Limb (tissue), 2 donors: ENCODE results near the gene CABCOCO1.
A peak's percentile ranks its signal among the peaks of the same experiment; 100 is the strongest.
"Not testable (repeated sequence)": the region's sequence is repeated elsewhere in the genome, so short reads cannot be mapped to it uniquely, and the experiment has no call there.

Experiments
- DNase-seq, 2 donors: peaks; one replicate each; pipeline ENCODE4 v3.0.0-alpha.2; 2016; ENCODE audit errors: extremely low spot score in 2 of 2

The CABCOCO1 gene

DNA sequence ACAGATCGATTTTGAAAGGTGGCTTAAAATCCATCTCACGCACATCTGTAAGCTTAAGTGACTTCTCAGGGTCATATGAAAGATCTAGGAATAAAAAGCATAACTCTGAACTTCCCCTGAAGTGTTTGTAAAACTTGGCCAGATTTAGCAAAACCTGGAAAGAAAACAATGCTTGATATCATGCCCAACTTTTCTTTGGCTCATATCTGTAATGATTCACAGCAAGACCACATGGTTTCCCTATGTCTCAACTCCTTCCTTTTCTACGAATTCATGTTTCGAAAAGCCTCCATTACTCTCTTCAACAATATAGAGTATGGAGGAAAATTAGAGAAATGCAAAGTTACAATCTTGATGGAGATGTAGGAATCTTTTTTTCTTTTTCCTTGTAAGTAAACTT is 20.1 kb upstream of the CABCOCO1 start:
- DNase-seq, result peak in 1 of 2 donors; percentile 74

DNA sequence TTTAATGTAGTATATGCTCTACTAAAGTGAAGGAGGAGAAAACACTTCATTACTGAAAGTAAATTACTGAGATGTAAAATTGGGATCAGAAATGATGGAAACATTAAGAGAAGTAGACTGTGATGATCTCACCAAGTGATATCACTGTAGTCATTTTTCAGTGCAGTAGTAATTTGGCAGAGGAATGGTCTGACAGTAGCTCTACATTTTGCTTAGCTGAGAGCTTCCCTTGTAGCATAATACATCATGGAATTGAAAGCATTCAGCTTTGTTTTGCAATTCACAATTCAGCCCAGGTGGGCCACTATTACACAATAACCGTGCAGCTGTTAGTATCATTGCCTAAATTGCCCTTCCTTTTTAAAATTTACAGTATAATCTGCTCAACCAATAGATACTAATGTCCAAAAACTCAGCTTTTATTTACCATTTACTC is 19.4 kb upstream of the CABCOCO1 start:
- DNase-seq, result peak in 1 of 2 donors; percentile 69

DNA sequence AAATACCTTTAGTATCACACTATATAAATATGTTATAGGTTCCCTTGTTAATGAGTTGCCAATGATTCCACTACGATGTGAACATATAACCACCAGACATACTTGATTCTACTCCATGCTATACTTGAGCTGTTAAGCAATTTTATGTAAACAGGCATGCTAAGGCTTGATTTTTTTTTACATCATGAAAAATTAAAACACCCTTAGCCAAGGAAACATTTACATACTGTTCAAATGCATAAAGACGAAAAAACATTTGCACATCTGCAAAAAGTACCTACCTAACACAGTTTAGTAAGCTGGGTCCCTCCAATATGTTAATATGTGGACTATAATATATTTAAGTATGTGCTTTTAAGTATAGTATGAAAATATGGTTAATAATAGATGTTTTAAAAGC is 9.0 kb upstream of the CABCOCO1 start:
- DNase-seq, result no peak

DNA sequence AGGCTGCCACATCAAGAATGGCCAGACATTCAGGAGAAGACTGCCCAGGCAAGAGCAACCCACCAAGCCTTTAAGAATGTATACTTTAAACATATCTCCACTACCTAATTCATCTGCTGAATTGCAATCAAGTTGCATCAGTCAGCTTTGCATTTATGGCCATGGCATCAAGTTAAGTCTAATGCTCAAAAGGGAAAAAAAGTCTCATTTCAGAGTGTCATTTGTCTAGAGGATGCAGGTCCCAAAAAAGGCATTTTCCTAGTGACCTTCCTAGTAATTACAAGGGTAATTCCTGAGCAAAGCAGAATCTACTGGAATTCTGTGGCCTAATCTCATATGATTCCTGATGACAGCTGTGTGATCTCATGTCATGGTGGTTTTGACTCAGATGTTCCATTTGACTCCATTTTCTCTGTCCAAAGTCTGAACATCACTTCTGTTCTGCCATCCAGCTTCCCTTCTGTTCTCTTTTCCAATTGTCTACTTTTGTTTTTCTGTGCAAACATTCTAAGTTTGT is 7.3 kb upstream of the CABCOCO1 start:
- DNase-seq, result no peak

DNA sequence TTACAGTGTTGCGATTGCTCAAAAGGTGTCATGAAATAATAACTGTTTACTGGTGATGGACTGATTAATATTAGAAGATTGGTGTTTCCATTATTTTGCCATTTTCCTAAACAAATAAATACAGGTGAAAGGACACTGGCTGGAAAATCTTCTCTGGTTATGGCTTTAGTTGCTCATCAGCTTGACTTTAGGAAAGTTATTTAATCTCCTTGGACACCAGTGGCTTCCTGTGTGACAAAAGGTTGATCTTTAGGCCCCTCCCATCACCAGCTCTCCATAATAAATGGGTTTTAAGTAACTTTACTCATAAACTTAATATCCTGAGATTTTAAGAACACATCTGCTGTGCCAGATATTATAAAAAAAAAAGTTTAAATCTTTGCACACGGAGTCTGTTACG is 737 bp downstream of the CABCOCO1 start:
- no peak for DNase-seq

DNA sequence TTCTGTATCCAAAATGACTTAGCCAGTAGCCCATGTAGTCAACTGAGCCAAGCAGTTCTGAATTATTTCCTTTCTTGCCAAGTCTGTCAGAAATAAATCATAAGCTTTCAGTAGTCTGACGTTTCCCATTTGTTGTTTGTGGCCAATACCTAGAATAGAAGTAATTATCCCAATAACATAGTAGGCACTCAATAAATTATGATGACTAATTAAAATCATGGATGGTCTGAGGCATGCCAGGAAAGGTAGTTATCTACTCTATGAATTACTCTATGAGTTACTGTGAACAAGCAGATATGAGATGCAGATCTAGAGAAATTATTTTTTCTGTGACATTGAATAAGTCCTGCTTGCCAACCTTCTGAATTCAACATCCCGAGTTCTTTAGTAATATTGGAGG is 2.3 kb downstream of the CABCOCO1 start:
- no peak for DNase-seq

DNA sequence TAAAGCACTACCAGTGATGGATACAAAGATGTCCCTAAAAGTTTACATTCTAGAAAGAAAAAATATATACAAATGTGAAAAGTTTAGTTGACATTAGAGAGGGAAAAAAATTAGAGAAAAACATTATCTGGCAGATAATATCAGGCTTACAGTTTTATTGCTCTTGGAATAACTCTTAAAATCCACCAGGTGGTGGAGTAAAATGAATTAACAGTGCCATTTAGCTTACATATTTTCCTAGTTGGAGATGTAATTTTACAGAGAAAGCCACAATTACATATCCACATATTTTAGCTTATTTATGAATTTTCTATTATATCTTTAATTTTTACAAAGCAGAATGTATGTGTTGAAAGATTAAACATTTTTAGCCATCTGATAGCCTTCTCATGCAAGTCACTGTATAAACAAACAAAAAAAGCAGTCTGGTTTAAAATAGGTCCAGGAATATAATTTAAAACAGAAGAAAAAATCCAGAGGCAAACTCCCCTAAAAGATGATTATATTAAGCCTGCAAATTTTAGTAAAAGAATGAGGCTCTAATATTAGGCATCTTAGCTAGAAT is 6.5 kb downstream of the CABCOCO1 start:
- no peak for DNase-seq

DNA sequence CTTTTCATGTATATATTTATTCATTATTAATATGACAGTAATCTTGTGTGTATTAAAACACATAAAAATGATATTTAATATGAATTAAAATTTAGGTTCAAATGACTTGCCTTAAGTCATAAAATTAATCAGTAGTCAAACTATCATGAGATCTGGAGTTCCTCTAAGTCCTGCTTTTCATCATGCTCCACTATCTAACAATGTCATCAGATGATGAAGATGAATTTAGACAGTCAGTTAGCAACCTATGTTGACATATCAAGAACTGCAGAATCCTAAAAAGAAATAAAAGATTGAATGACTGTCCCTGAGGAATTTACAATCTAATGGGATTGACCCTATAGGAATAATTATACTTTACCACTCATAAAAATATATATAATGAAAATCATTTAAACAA is 7.1 kb downstream of the CABCOCO1 start:
- no peak for DNase-seq

DNA sequence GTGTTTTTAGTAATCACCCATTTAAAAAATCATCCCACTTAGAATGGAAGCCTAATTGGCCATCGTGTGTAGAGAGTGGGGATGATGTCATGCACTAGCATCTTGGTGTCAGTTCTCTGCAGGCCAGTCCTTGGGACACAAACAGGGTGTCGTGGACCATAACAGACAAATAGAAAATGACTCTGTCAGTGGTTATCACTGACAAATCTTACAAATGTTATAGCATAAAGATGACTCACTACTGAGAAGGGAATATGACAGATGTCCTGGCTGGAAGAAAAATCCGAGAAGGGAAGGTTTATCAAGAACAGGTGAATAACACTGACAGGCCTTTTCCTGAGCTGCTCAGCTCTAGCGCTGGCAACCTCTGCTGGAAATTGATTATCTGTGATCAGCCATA is 10.6 kb downstream of the CABCOCO1 start:
- no peak for DNase-seq

DNA sequence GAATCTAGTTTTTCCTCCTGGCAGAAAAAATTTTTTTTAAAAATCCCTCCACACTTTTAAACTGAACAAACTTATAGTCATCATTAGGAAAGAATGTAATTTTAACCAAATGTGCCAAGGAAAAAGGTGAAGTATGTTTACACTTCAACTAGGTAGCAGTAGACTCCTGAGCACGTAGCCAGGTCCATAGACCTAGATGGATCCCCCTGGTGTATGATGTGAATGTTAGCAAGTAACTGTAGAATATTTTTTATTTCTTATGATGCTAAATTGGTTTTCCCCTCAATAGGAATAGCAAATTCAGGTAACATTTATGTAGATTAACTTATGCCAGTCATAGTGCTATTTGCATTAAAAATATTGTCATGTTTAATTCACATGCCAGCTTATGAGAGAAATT is 19.6 kb downstream of the CABCOCO1 start:
- DNase-seq, result no peak

DNA sequence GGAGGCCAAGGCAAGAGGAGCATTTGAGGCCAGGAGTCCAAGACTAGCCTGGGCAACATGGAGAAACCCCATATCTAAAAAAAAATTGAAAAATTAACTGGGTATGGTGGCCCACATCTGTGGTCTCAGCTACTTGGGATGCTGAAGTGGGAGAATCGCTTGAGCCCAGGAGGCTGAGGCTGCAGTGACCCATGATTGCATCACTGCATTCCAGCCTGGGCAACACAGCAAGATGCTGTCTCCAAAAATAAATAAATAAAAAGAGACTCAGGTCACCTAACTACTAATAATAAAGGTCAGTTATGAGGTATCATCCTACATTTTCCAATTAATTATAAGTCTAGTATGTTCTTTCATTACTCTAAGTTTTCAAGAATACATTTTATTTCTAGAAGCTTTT is 20.6 kb downstream of the CABCOCO1 start:
- no peak for DNase-seq

DNA sequence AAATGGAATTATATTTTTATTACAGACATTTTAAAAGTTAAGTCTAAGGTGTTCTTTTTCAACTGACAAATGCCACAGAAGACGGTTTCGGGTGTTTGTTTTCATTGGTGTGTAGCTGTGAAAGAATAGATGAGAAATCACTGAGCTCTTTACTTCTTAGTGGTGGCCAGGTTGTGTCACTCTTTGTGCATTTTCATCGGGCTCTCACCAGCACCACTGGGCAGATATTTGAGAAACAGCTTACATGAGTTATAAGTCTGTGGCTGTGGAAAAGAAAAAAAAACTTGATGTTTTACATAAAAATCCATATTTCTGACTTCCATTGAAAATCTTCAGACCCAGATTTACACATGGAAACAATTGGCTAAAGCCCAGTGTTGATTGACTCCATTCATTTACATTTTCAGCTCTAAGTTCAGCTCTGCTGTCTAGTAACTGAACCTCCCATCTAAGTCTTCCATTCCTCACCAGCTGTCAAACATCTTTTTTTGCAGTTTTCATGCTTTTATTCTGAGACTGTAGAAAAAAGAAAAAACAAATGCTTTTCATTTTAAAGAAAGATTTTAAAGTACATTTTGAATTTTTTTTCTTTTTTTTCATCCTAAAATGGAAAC is 22.3 kb downstream of the CABCOCO1 start:
- DNase-seq, result no peak

DNA sequence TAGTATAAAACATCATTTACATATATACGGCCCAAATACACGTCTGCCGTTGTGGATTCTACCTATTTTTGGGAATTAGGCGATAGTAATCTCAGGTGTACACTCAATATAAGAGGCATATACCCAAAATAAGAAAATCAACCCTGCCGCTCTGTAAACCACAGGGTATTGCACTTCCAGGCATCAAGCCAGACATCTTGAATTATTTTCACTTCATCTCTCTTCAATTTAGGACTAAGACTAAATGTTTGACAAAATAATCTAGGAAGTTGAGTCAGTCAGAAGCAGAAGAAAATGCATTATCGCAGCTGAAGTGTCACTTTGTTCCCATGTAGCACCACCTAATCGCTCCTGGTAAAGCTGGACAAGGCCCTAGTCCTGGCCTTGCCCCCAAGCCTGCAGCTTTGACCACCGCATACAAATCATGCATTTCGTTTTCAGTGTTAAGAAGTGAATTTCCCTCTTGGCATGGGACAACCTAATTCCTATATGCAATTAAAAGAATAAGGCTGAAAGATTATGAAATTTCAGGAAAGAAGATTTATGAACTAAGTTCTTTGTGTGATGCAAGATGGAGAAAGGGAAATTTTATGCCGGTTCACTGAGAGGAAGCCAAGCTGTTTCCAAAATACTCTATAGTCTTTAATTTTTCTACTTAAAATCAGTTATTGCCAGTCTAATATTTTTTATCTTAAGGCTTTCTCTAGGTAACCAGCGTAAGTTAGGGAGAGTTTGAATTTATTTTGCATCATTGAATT is 26.0 kb downstream of the CABCOCO1 start:
- no peak for DNase-seq

DNA sequence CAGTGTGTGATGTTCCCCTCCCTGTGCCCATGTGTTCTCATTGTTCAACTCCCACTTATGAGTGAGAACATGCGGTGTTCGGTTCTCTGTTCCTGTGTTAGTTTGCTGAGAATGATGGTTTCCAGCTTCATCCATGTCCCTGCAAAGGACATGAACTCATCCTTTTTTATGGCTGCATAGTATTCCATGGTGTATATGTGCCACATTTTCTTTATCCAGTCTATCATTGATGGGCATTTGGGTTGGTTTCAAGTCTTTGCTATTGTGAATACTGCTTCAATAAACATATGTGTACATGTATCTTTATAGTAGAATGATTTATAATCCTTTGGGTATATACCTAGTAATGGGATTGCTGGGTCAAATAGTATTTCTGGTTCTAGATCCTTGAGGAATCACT is 28.9 kb downstream of the CABCOCO1 start:
- not testable (repeated sequence) for DNase-seq

DNA sequence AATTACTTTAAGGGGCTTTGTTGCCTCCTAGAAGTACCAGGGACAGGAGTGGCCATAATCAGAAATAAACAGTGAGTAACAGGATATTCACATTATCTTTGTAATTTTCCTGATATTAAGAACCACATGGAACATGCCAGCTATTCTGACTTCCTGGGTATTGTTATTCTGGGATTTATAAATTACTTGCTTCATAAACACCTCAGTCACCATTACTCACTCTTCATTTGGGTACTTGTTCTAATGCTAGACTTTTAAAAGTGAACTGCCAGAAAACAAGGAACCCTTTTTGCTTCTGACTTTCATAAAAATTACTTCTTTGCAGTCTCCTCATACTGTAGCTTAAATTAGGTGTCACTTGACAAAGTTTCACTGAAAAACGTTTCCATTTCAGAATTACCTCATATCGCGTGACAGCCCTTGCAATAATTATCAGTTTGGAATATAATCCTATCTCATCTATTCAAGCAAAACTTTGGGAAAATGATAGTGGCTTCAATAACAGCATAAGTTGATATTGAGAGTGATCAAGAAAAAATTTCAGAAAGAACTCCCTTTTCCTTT is 29.8 kb downstream of the CABCOCO1 start:
- no peak for DNase-seq

DNA sequence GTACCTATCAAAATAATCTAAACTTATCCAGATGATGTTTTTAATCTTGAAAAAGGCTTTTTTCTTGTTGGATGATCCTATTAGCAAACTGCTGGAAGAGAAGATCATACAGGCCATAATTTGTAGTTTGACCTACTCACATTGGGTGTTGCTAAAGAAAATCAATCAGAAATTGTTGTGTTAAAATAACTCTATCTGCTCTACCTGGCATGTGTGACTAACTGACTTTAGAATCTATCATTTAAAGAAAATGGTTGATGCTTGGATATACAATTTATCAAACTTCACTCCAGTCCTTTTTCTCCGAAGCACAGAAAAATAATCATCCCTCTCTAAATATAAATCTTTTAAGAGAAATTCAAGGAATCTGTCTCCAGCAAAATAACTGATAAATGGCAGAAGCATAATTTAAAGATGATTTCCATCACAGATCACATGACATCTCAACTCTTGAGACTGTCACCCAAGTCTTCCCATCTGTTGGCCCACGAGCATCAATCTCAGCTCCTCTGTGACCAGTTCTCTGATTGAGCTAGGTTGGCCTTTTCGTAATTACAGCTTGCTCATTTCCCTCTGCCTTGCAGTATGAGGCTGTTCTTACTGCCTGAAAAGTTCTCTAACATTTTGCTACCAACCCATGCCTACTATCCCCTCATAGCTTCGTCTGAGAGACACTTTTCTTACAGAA is 36.4 kb downstream of the CABCOCO1 start:
- DNase-seq, result no peak

DNA sequence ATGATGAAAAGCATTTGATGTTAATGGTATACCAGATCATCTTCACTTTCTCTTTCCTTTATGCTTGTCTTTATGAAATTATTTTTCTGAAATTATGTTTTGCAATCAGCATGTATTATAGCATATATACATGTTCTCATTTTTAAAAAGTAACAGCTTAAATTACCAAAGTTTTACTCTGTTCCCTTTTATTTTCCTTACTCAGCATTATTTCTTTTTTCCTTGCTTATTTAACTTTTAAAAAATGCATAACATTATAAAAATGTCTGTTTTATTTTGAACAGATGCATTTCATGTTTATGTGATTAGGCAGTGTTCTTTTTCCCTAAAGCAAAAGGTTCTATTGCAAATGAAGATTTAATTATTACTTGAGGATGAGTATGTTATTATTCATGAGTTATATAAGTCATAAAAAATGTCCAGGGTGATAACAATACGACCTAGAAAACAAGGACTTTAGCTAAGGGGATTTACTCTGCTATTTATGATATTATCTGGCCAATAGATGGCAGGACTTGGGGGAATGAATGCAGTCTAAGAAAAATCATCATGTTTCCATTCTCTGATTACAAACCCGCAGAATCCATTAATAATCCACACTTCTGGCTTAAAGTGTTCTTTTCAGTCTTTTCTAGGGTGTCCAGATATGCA is 38.5 kb downstream of the CABCOCO1 start:
- peak in 1 of 2 donors; percentile 11 for DNase-seq

DNA sequence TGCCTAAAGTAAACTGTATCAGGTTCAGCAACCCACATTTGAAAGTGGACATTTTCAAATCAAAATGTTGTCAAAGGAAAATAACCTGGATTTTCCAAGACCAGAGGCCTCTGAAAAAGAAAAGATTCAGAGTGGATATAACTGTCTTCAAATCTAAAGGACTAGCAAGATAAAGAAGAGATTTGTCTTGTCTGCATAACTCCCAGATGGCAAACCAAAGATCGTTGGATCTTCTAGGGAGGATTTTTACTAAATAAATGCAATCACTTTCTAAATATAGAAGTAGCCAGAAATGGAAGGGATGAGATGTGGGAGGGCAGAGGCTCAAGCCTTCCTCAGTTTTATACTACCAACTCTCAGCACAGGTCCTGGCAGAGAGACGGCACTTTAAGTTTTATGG is 39.0 kb downstream of the CABCOCO1 start:
- DNase-seq, result no peak

DNA sequence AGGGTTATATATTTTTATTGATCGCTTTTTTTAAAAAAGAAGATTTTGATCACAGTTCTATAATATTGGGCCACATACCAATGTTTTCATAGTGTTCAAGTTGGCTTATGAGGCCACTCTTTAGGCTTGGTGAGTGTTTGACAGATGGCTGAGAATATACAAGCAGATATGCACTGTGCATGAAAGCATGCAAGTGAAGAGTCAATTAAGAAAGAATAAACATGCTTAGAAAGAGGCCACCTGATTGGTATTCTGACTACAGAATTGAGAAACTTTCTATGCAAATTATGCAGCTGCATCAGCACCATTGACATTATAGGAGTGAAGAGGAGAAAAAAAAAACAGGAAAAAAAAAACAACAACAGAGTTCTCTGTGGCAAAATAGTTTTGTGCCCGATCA is 39.9 kb downstream of the CABCOCO1 start:
- no peak for DNase-seq

DNA sequence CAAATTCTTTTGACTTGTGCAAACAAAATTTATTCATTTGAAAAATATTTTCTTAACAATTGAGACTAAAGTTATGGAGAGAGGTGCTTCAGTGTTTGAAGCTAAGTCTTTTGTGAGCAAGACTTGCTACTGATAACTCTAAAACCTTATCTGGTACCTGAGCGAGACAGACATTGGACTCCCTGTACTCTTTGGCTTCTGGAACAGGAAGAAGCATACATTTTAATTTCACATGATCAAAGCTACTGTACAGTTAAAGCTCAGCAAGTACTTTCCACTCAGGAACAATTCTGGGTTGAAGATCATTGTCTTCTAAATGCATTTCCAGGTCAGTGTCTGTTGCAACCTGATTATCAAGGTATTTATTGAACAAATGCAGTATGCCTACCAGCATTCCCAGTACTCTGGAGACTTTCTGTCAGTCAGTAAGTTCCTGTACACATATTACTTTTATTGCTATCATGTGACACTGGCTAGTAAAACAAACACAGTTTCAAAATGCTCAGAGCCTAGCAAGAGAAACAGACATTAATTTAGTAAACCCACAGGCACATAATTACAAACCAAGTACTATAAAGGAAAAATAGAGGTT is 42.4 kb downstream of the CABCOCO1 start:
- no peak for DNase-seq

DNA sequence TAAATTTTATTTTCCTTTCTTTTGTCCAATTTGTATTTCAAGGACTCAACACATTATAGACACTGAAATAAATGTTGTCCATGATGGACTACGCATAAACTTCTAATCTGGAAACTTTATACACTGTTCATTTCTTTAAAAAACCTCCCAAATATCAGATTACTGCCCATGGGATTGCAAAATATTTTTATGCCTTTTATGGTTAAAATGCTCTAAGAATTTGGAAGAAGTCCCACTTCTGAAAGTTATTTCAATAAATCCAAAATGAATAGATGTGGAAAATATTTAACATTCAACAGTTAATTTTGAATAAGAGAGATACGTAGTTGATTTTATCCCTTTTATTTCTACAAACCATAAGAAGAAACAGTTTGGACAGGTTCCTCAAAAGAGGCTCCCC is 46.1 kb downstream of the CABCOCO1 start:
- peak in 1 of 2 donors; percentile 7 for DNase-seq
